DLD1 (cell line): Measurements from ENCODE around the gene UBE2H.

Source experiments
- in situ Hi-C: cut with HindIII; loops from 2 replicates; pipeline ENCODE4 v1.10.0; 2017; ENCODE audit warnings: low sequenced_read_pairs

Gene UBE2H

GRCh38 chr7:129950933-129951225 is 1.9 kb downstream of the UBE2H start:
- in situ Hi-C loops = no loop called here

- in situ Hi-C loops = no loop called here
These were observed 2.4 kb downstream of the UBE2H start for GRCh38 chr7:129950191-129950932.

GRCh38 chr7:129949292-129950133 is 3.2 kb downstream of the UBE2H start:
- in situ Hi-C loops = no loop called here

- in situ Hi-C loops = no loop called here
These were observed 3.9 kb downstream of the UBE2H start for GRCh38 chr7:129948877-129949291.

- in situ Hi-C loops = no loop called here
These were observed 4.4 kb downstream of the UBE2H start for GRCh38 chr7:129948338-129948737.

- in situ Hi-C loops = no loop called here
These were observed 5.1 kb downstream of the UBE2H start for GRCh38 chr7:129947701-129948100.

GRCh38 chr7:129947049-129947448 is 5.7 kb downstream of the UBE2H start:
- in situ Hi-C loops = no loop called here

- in situ Hi-C loops = no loop called here
These were observed 6.5 kb downstream of the UBE2H start for GRCh38 chr7:129946282-129946681.

- in situ Hi-C loops = no loop called here
These were observed 9.4 kb downstream of the UBE2H start for GRCh38 chr7:129943352-129943751.

GRCh38 chr7:129940329-129940728 is 12.4 kb downstream of the UBE2H start:
- in situ Hi-C loops = no loop called here

- in situ Hi-C loops = no loop called here
These were observed 12.9 kb downstream of the UBE2H start for GRCh38 chr7:129939881-129940280.

- in situ Hi-C loops = no loop called here
These were observed 19.1 kb downstream of the UBE2H start for GRCh38 chr7:129933627-129934026.

GRCh38 chr7:129926618-129927017 is 26.1 kb downstream of the UBE2H start:
- in situ Hi-C loops = no loop called here

GRCh38 chr7:129925416-129926002 is 27.3 kb downstream of the UBE2H start:
- in situ Hi-C loops = no loop called here

- in situ Hi-C loops = no loop called here
These were observed 28.2 kb downstream of the UBE2H start for GRCh38 chr7:129924602-129925001.

GRCh38 chr7:129923709-129924108 is 29.1 kb downstream of the UBE2H start:
- in situ Hi-C loops = no loop called here

GRCh38 chr7:129919492-129919891 is 33.3 kb downstream of the UBE2H start:
- in situ Hi-C loops = no loop called here

GRCh38 chr7:129918922-129919321 is 33.8 kb downstream of the UBE2H start:
- in situ Hi-C loops = no loop called here

- in situ Hi-C loops = no loop called here
These were observed 34.8 kb downstream of the UBE2H start for GRCh38 chr7:129917934-129918333.

- in situ Hi-C loops = no loop called here
These were observed 38.1 kb downstream of the UBE2H start for GRCh38 chr7:129914536-129915272.

GRCh38 chr7:129913428-129913827 is 39.3 kb downstream of the UBE2H start:
- in situ Hi-C loops = no loop called here
